A673 (cell line): ENCODE data around the gene TNFAIP8.

Experiments
- EZH2 ChIP-seq: fragments of 200-600 bp; sonication (generic); IDR thresholded peaks from 2 replicates; pipeline ENCODE4 v1.6.1; 2017; ENCODE audit warnings: borderline replicate concordance, low read depth, mild to moderate bottlenecking, mixed read lengths, antibody characterized with exemption, low read length; ENCODE audit not compliant: poor library complexity, severe bottlenecking
- TF ChIP-seq, protein P1 (sequence below): fragments of 300-800, 200-600 bp; sonication (generic); conservative IDR thresholded peaks from 2 replicates; pipeline ENCODE4 v1.5.1; 2017; ENCODE audit warnings: low read depth, mild to moderate bottlenecking, antibody characterized with exemption, low read length, moderate library complexity, mixed read lengths

DNA sequence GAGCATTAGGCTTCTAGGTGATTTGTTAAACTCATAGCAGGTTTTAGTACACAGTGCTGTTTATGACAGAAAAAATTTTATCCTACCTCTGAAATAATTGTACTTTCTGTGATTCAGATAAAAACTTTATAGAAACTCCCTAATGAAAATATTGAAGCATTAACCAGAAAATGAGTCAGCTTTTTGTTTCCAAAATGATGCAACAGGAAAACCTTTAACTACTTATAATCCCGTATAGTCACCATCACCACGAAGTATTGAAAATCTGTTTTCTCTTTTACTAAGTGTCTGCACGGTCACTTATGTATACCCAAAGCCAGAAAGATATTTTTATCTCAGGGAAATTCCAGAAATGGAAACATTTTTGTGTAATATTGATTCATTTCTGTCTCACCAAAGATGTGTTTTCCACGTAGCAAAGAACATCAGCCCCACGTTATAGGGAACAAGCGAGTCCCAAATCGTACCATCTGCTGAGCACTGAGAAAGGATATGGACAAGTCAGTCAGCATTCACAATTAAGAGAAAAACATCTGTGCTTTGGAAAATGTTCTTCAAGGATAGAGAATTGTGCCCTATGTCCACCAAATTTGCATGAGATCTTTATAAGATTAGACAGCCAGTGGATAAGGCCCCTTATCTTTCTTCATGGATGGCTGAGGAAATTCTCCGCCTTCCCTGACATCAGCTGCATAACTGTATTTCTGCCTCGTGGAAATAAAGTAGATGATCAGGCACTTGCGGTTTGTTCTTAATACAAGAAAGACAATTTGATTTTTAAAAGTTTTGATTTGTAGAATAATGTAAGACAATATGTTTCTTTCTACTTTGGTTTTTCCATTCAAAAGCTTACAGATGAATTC lies 41.9 kb downstream of the TNFAIP8 start:
- TF ChIP-seq, protein P1, sequence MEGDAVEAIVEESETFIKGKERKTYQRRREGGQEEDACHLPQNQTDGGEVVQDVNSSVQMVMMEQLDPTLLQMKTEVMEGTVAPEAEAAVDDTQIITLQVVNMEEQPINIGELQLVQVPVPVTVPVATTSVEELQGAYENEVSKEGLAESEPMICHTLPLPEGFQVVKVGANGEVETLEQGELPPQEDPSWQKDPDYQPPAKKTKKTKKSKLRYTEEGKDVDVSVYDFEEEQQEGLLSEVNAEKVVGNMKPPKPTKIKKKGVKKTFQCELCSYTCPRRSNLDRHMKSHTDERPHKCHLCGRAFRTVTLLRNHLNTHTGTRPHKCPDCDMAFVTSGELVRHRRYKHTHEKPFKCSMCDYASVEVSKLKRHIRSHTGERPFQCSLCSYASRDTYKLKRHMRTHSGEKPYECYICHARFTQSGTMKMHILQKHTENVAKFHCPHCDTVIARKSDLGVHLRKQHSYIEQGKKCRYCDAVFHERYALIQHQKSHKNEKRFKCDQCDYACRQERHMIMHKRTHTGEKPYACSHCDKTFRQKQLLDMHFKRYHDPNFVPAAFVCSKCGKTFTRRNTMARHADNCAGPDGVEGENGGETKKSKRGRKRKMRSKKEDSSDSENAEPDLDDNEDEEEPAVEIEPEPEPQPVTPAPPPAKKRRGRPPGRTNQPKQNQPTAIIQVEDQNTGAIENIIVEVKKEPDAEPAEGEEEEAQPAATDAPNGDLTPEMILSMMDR: no peak
- no peak for TF ChIP-seq EZH2
